Fibroblast of the aortic adventitia (primary cell): ENCODE measurements around the gene OGDH. TPM values are rescaled to one million over a fixed set of nuclear protein-coding genes. Genes with fewer than 3 reads are reported as not detected.
A peak's percentile ranks its signal among the peaks of the same experiment; 100 is the strongest.

Source experiments
- DNase-seq: peaks from one replicate; pipeline ENCODE4 v3.0.0-alpha.2; 2010; ENCODE audit warnings: low read depth
- H3K4me3 ChIP-seq: 2 replicates; pipeline ENCODE4 v1.5.1; 2011; ENCODE audit warnings: low read depth, mild to moderate bottlenecking, control low read depth, low read length, moderate library complexity
- CTCF ChIP-seq: IDR thresholded peaks from 2 replicates; pipeline ENCODE4 v1.5.1; 2011; ENCODE audit warnings: mild to moderate bottlenecking, low read length, control low read depth, inconsistent platforms; ENCODE audit not compliant: insufficient read depth
- total RNA-seq: library from RNA; depleted of rRNA; stranded (reverse); fragments of >200 nt; gene quantifications from 2 replicates; pipeline ENCODE4 v1.2.3, GENCODE V29; 2012; ENCODE audit warnings: low replicate concordance

The OGDH gene
- total RNA-seq, 1 donor: 85.6 TPM

- no peak overlapping the region for H3K4me3 ChIP-seq
- DNase-seq: peak; percentile 100
- no peak for TF ChIP-seq CTCF
These were observed 27.1 kb downstream of the OGDH start for GRCh38 chr7:44633254-44634186.

GRCh38 chr7:44634187-44634838 is 27.9 kb downstream of the OGDH start:
- no peak for TF ChIP-seq CTCF
- no peak for DNase-seq
- H3K4me3 ChIP-seq: no peak overlapping the region

GRCh38 chr7:44634839-44635591 is 28.6 kb downstream of the OGDH start:
- TF ChIP-seq CTCF: no peak
- peak; percentile 30 for DNase-seq
- no peak overlapping the region for H3K4me3 ChIP-seq

GRCh38 chr7:44636041-44636584 is 29.7 kb downstream of the OGDH start:
- no peak for TF ChIP-seq CTCF
- no peak overlapping the region for H3K4me3 ChIP-seq
- DNase-seq: no peak

GRCh38 chr7:44636926-44637325 is 30.5 kb downstream of the OGDH start:
- no peak for DNase-seq
- TF ChIP-seq CTCF: no peak
- no peak overlapping the region for H3K4me3 ChIP-seq

GRCh38 chr7:44637788-44638594 is 31.6 kb downstream of the OGDH start:
- TF ChIP-seq CTCF: no peak
- no peak overlapping the region for H3K4me3 ChIP-seq
- peak; percentile 95 for DNase-seq
